GM21717 (cell line): ENCODE measurements around the gene FZD4.
"Not testable (repeated sequence)": the region's sequence is repeated elsewhere in the genome, so short reads cannot be mapped to it uniquely, and the experiment has no call there.

Experiments used
- ATAC-seq: cut with Tn5 transposase; IDR thresholded peaks from one replicate; pipeline ENCODE4 v1.9.1; 2021; ENCODE audit warnings: mild to moderate bottlenecking, moderate library complexity; ENCODE audit not compliant: unreplicated experiment

FZD4 gene

DNA sequence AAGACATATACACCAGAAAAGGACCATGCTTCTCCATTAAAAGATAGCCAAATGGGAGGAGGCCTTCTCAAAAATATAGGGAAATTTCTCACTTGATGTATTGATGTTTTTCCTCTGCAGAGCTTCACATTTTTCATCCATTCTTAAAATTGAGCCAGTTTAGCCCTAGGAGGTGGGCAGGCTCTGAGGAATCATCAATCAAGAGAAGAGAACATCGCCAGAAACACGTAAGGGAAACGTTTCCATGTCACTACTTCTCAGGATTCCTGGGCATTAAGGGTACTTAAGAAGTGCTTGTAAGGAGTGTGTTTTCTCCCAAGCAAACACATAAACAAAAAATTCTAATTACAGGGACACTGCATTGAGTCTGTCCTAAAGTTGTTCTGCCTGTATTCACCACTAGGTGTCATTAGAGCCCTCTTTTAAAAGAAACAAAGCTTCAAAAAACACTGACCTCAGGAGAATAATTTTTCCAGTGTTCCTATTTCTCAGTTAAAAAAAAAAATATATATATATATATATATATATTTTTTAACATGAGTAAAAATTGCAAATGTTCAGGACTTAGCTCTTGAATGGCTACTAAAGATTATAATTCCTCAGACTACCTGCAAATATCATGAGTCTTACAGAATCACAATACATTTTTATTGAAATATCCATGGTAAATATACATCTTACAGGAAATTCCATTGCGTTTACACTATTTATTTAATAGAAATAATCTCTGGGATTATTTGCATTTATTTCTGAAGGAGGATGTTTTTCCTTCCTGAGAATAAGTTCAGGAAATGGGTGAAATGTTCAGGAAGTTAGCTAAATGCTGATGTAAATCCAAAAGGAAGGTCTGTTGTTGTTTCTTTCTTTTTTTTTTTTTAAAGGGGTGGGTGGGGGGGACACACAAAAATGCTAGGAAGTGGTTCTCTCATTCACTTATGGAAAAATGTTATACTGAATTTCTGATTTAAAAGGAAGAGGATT, 16.0 kb downstream of the FZD4 start:
- peak; percentile 83 for ATAC-seq

- no peak for ATAC-seq
These were observed 16.8 kb downstream of the FZD4 start for GRCh38 chr11:86938203-86938899.

- ATAC-seq, result not testable (repeated sequence)
These were observed 17.9 kb downstream of the FZD4 start for GRCh38 chr11:86937193-86937806.

- no peak for ATAC-seq
These were observed 20.1 kb downstream of the FZD4 start for GRCh38 chr11:86934926-86935579.

GRCh38 chr11:86934582-86934900, 20.7 kb downstream of the FZD4 start:
- no peak for ATAC-seq

DNA sequence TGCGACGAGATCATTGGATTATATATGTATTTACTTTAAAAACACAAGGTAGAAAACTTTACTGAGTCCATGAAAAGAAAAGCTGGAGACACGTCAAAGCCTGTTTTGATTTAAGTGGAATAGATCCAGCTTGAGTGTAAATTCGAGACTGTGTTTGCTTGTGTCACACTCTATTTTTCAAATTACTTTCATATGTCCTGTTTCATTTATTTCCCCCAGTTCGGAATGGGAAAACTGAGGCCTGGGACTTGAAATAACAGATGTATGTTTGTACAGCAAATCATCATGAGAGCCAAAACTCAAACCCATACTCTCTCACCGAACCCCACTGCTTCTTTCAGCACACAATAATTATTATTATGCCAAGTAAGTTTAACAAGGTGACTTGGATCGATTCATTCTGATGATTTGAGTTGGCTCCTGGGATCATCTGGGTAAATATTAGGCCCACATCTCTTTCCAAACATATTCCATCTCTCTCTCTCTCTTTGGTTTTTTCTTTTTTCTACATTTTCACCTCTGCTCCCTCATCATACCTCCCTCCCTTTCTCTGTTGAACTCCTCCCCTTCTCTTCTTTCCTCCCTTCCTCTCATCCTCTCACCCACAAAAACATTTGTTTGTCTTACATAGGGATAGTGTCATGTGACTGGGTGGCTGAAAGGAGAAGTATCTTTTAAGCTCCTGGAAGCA, 21.2 kb downstream of the FZD4 start:
- no peak for ATAC-seq

GRCh38 chr11:86932924-86933875, 22.0 kb downstream of the FZD4 start:
- no peak for ATAC-seq

GRCh38 chr11:86932259-86932585, 23.0 kb downstream of the FZD4 start:
- no peak for ATAC-seq

GRCh38 chr11:86931548-86932258, 23.5 kb downstream of the FZD4 start:
- no peak for ATAC-seq

DNA sequence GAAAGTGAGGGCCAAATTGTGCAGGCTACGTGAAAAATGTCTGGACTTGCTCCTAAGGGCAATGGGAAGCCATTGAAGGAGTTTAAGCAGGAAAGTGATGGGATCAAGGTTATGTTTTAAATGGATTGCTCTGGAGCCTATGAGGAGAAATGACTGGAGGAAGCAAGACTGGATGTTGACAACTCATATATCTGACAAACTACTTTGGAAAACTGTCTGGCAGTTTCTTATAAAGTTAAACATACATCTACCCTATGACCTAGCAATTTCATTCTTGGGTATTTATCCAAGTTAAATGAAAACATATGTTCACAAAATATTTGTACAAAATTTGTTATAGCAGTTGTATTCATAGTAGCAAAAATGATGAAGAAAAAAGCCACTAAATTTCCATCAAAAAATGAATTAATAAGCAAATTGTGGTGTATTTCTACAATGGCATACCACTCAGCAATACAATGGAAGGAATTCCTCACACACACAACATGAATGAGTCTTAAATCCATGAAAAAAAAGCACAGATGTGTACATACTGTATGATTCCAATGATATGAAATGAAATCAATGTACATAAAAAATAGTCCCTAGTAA, 24.1 kb downstream of the FZD4 start:
- no peak for ATAC-seq

DNA sequence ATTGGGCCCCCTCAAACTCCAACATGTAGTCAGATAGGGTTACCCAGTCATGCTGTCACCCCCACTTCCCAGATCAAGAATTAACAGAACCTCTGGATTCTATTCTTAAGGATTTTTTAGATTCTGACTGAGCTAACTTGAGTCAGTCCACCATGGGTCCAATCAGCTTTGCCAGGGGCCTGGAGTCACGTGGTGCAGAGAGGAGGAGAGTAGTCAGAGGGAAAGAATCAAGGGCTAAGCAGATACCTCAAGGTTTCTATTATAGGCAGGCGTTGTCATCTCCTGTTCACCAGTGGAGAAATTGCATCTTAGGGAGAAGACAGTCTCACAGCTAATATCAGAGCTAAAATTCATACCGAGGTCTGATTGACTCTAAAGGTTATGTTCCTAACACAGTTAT, 28.2 kb downstream of the FZD4 start:
- no peak for ATAC-seq

GRCh38 chr11:86923999-86924766, 31.0 kb downstream of the FZD4 start:
- ATAC-seq, result no peak

DNA sequence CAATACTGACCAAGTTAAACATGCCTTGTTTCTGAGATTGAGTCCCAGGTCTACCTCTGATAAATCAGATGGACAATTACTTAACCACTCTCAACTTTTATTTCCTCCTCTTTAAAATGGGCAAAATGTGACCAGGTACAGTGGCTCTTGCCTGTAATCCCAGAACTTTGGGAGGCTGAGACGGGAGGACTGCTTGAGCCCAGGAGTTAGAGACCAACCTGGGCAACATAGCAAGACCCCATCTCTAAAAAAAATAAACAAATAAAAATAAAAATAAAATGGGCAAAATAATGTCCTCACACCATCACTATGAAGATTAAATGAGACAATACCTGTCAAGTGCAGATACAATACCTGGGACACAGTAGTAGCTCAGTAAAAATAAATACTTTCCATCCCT, 33.0 kb downstream of the FZD4 start:
- ATAC-seq, result no peak

GRCh38 chr11:86919557-86920210, 35.5 kb downstream of the FZD4 start:
- no peak for ATAC-seq

DNA sequence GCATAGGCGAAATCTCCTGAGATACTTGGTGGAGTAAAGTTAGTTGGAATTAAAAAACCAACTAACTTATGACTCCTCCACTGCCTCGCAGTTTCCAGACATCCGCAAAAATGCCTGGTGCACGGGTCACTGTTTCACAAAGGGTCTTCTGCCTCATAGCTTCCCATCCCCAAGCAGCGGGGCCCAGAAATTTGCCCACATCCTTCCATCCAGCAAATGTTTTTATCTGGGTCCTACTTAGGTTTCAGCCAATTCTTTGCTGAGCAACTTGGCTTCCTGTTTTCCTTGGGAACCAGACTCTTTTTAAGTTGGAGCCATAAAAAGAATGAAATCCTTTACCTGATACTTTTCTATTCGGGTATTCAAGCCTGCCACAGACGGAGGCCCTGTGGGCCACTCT, 36.2 kb downstream of the FZD4 start:
- ATAC-seq, result no peak

DNA sequence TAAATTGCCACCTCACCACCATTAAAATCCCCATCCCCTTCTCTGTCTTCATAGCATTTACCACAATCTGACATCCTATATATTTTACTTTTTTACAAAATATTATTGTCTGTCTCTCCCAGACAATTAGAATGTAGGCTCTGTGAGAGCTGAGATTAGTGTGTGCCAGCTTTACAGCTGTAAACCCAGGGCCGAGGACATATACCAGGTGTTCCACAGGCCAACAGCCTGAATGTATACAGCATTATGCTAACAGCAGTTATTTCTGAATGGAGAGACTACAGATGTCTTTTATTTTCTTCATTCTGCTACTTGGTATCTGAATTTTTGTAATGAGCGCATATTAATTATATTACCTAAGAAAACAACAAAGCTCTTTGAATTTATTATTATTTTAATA, 36.7 kb downstream of the FZD4 start:
- ATAC-seq, result no peak

DNA sequence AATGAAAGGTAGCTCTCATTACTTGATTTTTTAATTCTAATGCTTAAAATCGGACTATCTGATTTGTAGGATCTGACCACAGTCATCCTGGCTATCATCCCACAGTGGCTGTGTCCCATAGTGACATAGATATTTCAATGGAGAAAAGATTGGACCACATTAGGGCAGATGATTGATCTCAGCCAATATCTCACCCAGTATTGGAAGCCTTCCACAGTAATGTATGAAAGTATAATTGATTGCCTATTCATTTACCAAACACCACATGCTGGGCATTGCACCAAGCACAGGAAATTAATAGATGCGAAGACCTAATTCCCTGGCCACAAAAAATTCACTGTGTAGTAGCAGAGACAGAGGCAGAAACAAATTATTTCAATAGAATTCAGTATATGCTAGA, 37.6 kb downstream of the FZD4 start:
- ATAC-seq, result no peak
